OCI-LY3 (cell line): ENCODE measurements around the gene CTSD.

ENCODE experiments used
- H2AFZ ChIP-seq: fragments of 200-600, 300-600 bp; shearing (Covaris generic); 2 replicates; pipeline ENCODE4 v1.6.0; 2014; ENCODE audit warnings: antibody characterized with exemption, low read depth, low read length
- H3K27ac ChIP-seq: fragments of 200-600, 300-600 bp; sonication (generic); 2 replicates; pipeline ENCODE4 v1.5.1; 2014; ENCODE audit warnings: mild to moderate bottlenecking, low read length, moderate library complexity, mixed read lengths
- H3K27me3 ChIP-seq: fragments of 200-600, 300-600 bp; sonication (generic); 2 replicates; pipeline ENCODE4 v1.6.1; 2014; ENCODE audit warnings: low read depth, low read length, mixed read lengths
- H3K36me3 ChIP-seq: fragments of 200-600, 300-600 bp; sonication (generic); replicated peaks from 2 replicates; pipeline ENCODE3; 2014; ENCODE audit warnings: low read depth, low read length, mixed read lengths
- H3K4me1 ChIP-seq: fragments of 300-600, 200-600 bp; sonication (generic); 2 replicates; pipeline ENCODE4 v1.6.1; 2014; ENCODE audit warnings: low read length, mixed read lengths
- H3K4me2 ChIP-seq: fragments of 200-600, 300-600 bp; sonication (generic); 2 replicates; pipeline ENCODE4 v1.6.1; 2014; ENCODE audit warnings: low read length, mixed read lengths
- H3K4me3 ChIP-seq: fragments of 300-600, 200-600 bp; sonication (generic); 2 replicates; pipeline ENCODE4 v1.5.1; 2014; ENCODE audit warnings: antibody characterized with exemption, mild to moderate bottlenecking, low read length, moderate library complexity
- H3K79me2 ChIP-seq: fragments of 300-600, 200-600 bp; shearing (Covaris generic); 2 replicates; pipeline ENCODE4 v1.6.1; 2014; ENCODE audit warnings: mild to moderate bottlenecking, low read length, mixed read lengths
- H3K9ac ChIP-seq: fragments of 300-600, 200-600 bp; shearing (Covaris generic); 2 replicates; pipeline ENCODE4 v1.6.0; 2014; ENCODE audit warnings: mild to moderate bottlenecking, low read length, moderate library complexity
- H3K9me3 ChIP-seq: fragments of 200-600, 300-600 bp; shearing (Covaris generic); 2 replicates; pipeline ENCODE4 v1.6.1; 2014; ENCODE audit warnings: low read length, mixed read lengths; ENCODE audit not compliant: insufficient read depth
- H4K20me1 ChIP-seq: fragments of 200-600, 300-600 bp; sonication (generic); 2 replicates; pipeline ENCODE4 v1.6.1; 2016; ENCODE audit warnings: low read length, mixed read lengths; ENCODE audit not compliant: insufficient read depth
- EZH2phosphoT487 ChIP-seq: fragments of 200-600 bp; shearing (Covaris generic); IDR thresholded peaks from 2 replicates; pipeline ENCODE4 v1.6.1; 2018; ENCODE audit warnings: antibody characterized with exemption, mixed run types, low read depth
- TF ChIP-seq, protein P1 (sequence below): fragments of 200-600, 300-600 bp; sonication (generic); IDR thresholded peaks from 2 replicates; pipeline ENCODE4 v1.5.1; 2014; ENCODE audit warnings: antibody characterized with exemption, low read length, low read depth

CTSD gene

GRCh38 chr11:1742869-1743584, 20.7 kb downstream of the CTSD start:
- Histone ChIP-seq H3K4me1 (no peaks in the 10 kb centered on the region), H3K27ac (no peak overlapping the region), H3K36me3 (no peaks in the 10 kb centered on the region), H3K27me3 (peaks cover 4% of the 10 kb centered on the region; the same call in 1 of the 2 replicates), H3K9ac (no peak overlapping the region), H3K9me3 (no peaks in the 10 kb centered on the region), H3K4me2 (no peak overlapping the region), H3K4me3 (no peak overlapping the region), H2AFZ (no peak overlapping the region), H4K20me1 (no peaks in the 10 kb centered on the region; the same call in 1 of the 2 replicates), H3K79me2 (no peaks in the 10 kb centered on the region)
- TF ChIP-seq EZH2phosphoT487: no peak
- TF ChIP-seq, protein P1, sequence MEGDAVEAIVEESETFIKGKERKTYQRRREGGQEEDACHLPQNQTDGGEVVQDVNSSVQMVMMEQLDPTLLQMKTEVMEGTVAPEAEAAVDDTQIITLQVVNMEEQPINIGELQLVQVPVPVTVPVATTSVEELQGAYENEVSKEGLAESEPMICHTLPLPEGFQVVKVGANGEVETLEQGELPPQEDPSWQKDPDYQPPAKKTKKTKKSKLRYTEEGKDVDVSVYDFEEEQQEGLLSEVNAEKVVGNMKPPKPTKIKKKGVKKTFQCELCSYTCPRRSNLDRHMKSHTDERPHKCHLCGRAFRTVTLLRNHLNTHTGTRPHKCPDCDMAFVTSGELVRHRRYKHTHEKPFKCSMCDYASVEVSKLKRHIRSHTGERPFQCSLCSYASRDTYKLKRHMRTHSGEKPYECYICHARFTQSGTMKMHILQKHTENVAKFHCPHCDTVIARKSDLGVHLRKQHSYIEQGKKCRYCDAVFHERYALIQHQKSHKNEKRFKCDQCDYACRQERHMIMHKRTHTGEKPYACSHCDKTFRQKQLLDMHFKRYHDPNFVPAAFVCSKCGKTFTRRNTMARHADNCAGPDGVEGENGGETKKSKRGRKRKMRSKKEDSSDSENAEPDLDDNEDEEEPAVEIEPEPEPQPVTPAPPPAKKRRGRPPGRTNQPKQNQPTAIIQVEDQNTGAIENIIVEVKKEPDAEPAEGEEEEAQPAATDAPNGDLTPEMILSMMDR: no peak

GRCh38 chr11:1742371-1742770, 21.4 kb downstream of the CTSD start:
- H2AFZ ChIP-seq: no peak overlapping the region
- no peaks in the 10 kb centered on the region for H3K79me2 ChIP-seq
- H3K9ac ChIP-seq: no peak overlapping the region
- peaks cover 4% of the 10 kb centered on the region; the same call in 1 of the 2 replicates for H3K27me3 ChIP-seq
- no peak overlapping the region for H3K4me3 ChIP-seq
- no peaks in the 10 kb centered on the region for H3K4me1 ChIP-seq
- peaks cover 2% of the 10 kb centered on the region; the same call in 1 of the 2 replicates for H3K9me3 ChIP-seq
- no peaks in the 10 kb centered on the region for H3K36me3 ChIP-seq
- H3K4me2 ChIP-seq: no peak overlapping the region
- no peak for TF ChIP-seq EZH2phosphoT487
- TF ChIP-seq, protein P1: no peak
- H4K20me1 ChIP-seq: no peaks in the 10 kb centered on the region; the same call in 1 of the 2 replicates
- no peak overlapping the region for H3K27ac ChIP-seq

DNA sequence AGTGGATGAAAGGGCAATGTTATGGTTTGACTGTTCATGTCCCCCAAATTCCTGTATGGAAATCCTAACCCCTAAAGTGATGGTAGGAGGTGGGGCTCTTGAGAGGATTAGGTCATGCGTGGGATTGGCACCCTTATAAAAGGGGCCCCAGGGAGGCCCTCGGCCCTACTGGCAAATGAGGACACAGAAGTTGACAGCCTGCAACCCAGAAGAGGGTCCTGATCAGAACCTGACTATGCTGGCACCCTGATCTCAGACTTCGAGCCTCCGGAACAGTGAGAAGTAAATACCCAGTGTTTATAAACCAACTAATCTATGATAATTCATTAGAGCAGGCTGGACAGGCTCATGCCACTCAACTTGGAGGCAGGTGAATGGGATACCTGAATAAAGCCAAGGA, 22.0 kb downstream of the CTSD start:
- Histone ChIP-seq H3K4me2 (no peak overlapping the region), H3K79me2 (no peaks in the 10 kb centered on the region), H3K9me3 (peaks cover 4% of the 10 kb centered on the region; the same call in 1 of the 2 replicates), H3K27ac (no peak overlapping the region), H3K36me3 (no peaks in the 10 kb centered on the region), H2AFZ (no peak overlapping the region), H3K9ac (no peak overlapping the region), H4K20me1 (no peaks in the 10 kb centered on the region; the same call in 1 of the 2 replicates), H3K4me3 (no peak overlapping the region), H3K27me3 (peaks cover 4% of the 10 kb centered on the region; the same call in 1 of the 2 replicates), H3K4me1 (no peaks in the 10 kb centered on the region)
- TF ChIP-seq EZH2phosphoT487: no peak
- TF ChIP-seq, protein P1: no peak

DNA sequence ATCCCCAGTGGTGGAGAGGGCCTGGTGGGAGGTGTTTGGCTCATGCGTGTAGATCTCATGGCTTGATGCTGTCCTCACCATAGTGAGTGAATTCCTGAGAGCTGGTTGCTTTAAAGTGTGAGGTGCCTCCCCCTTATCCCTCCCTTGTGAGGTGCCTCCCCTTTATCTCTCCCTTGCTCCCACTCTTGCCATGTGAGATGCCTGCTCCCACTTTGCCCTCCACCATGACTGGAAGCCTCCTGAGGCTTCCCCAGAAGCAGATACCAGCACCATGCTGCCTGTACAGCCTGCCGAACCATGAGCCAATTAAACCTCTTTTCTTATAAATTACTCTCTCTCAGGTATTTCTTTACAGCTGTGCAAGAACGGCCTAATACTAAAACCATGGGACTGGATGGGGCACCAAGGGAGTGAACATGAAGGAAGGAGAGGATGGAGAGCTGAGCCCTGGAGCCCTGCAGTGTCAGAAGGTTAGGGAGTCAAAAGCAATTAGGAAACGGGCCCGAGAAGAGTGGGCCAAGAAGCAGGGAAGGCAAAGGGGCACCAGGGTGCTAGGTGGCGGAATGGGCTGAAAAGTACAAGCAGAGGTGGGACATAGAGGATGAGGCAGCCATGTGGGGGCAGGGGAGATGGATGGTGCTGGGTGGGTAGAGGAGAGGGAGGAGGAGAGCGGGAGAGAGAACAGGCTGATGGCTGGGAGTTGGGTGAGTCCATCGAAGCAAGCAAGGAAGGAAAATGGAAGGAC, 22.8 kb downstream of the CTSD start:
- TF ChIP-seq EZH2phosphoT487: no peak
- TF ChIP-seq, protein P1: no peak
- H3K4me1 ChIP-seq: no peaks in the 10 kb centered on the region
- no peak overlapping the region for H3K4me2 ChIP-seq
- no peaks in the 10 kb centered on the region; the same call in 1 of the 2 replicates for H4K20me1 ChIP-seq
- H3K9ac ChIP-seq: no peak overlapping the region
- no peak overlapping the region for H3K4me3 ChIP-seq
- H3K36me3 ChIP-seq: no peaks in the 10 kb centered on the region
- H2AFZ ChIP-seq: no peak overlapping the region
- H3K27ac ChIP-seq: no peak overlapping the region
- no peaks in the 10 kb centered on the region for H3K79me2 ChIP-seq
- peaks cover 4% of the 10 kb centered on the region; the same call in 1 of the 2 replicates for H3K27me3 ChIP-seq
- H3K9me3 ChIP-seq: peaks cover 4% of the 10 kb centered on the region; the same call in 1 of the 2 replicates
